Measurements from ENCODE around the gene RHCE.
"Not testable (repeated sequence)": the region's sequence is repeated elsewhere in the genome, so short reads cannot be mapped to it uniquely, and the experiment has no call there.

RHCE gene

GRCh38 chr1:25388691-25389090 is 31.9 kb downstream of the RHCE start:
- H3K36me3 Mint-ChIP-seq (ENCODE audit: low read depth); H3K4me3 Mint-ChIP-seq; H3K27ac Mint-ChIP-seq; H3K27me3 Mint-ChIP-seq; H3K9me3 Mint-ChIP-seq; H3K4me1 Mint-ChIP-seq (ENCODE audit: low read depth): not testable (repeated sequence)

GRCh38 chr1:25387096-25387495 is 33.5 kb downstream of the RHCE start:
- H3K4me1 Mint-ChIP-seq (ENCODE audit: low read depth); H3K27me3 Mint-ChIP-seq; H3K36me3 Mint-ChIP-seq (ENCODE audit: low read depth); H3K4me3 Mint-ChIP-seq; H3K9me3 Mint-ChIP-seq; H3K27ac Mint-ChIP-seq: not testable (repeated sequence)

GRCh38 chr1:25383875-25384274 is 36.8 kb downstream of the RHCE start:
- H3K4me1 Mint-ChIP-seq (ENCODE audit: low read depth); H3K9me3 Mint-ChIP-seq; H3K36me3 Mint-ChIP-seq (ENCODE audit: low read depth): not testable (repeated sequence)

GRCh38 chr1:25383090-25383489 is 37.5 kb downstream of the RHCE start:
- not testable (repeated sequence) for H3K9me3 Mint-ChIP-seq; H3K27me3 Mint-ChIP-seq; H3K4me3 Mint-ChIP-seq; H3K27ac Mint-ChIP-seq; H3K4me1 Mint-ChIP-seq (ENCODE audit: low read depth); H3K36me3 Mint-ChIP-seq (ENCODE audit: low read depth)

More at GRCh38 chr1:25383875-25384274, 36.8 kb downstream of the RHCE start:
- not testable (repeated sequence) for H3K27me3 Mint-ChIP-seq, H3K4me3 Mint-ChIP-seq, H3K27ac Mint-ChIP-seq

GRCh38 chr1:25382543-25382942 is 38.1 kb downstream of the RHCE start:
- H3K9me3 Mint-ChIP-seq; H3K27ac Mint-ChIP-seq; H3K36me3 Mint-ChIP-seq (ENCODE audit: low read depth); H3K4me1 Mint-ChIP-seq (ENCODE audit: low read depth); H3K4me3 Mint-ChIP-seq; H3K27me3 Mint-ChIP-seq: not testable (repeated sequence)

GRCh38 chr1:25378367-25378766 is 42.3 kb downstream of the RHCE start:
- not testable (repeated sequence) for H3K9me3 Mint-ChIP-seq; H3K36me3 Mint-ChIP-seq (ENCODE audit: low read depth); H3K27me3 Mint-ChIP-seq; H3K4me3 Mint-ChIP-seq; H3K27ac Mint-ChIP-seq; H3K4me1 Mint-ChIP-seq (ENCODE audit: low read depth)

GRCh38 chr1:25371757-25372156 is 48.9 kb downstream of the RHCE start:
- not testable (repeated sequence) for H3K9me3 Mint-ChIP-seq; H3K36me3 Mint-ChIP-seq (ENCODE audit: low read depth); H3K27me3 Mint-ChIP-seq; H3K27ac Mint-ChIP-seq; H3K4me1 Mint-ChIP-seq (ENCODE audit: low read depth); H3K4me3 Mint-ChIP-seq

- H3K36me3 Mint-ChIP-seq (ENCODE audit: low read depth); H3K27ac Mint-ChIP-seq; H3K4me3 Mint-ChIP-seq; H3K4me1 Mint-ChIP-seq (ENCODE audit: low read depth); H3K9me3 Mint-ChIP-seq; H3K27me3 Mint-ChIP-seq: not testable (repeated sequence)
These were observed 50.8 kb downstream of the RHCE start for GRCh38 chr1:25369691-25370271.

- H3K36me3 Mint-ChIP-seq (ENCODE audit: low read depth): no peaks in the 10 kb centered on the region
- no peaks in the 10 kb centered on the region for H3K27me3 Mint-ChIP-seq
- H3K4me3 Mint-ChIP-seq: no peak overlapping the region
These were observed 51.4 kb downstream of the RHCE start for GRCh38 chr1:25369241-25369640.

GRCh38 chr1:25362634-25363559 is 57.7 kb downstream of the RHCE start:
- H3K9me3 Mint-ChIP-seq: not testable (repeated sequence)

More at GRCh38 chr1:25369241-25369640, 51.4 kb downstream of the RHCE start:
- H3K27ac Mint-ChIP-seq: no peak overlapping the region
- H3K9me3 Mint-ChIP-seq: no peaks in the 10 kb centered on the region
- no peaks in the 10 kb centered on the region for H3K4me1 Mint-ChIP-seq (ENCODE audit: low read depth)

GRCh38 chr1:25361901-25362300 is 58.7 kb downstream of the RHCE start:
- Mint-ChIP-seq H3K4me1 (ENCODE audit: low read depth) (peaks cover 23% of the 10 kb centered on the region), H3K36me3 (ENCODE audit: low read depth) (peaks cover 36% of the 10 kb centered on the region), H3K27me3 (no peaks in the 10 kb centered on the region)

More at GRCh38 chr1:25362634-25363559, 57.7 kb downstream of the RHCE start:
- not testable (repeated sequence) for H3K27me3 Mint-ChIP-seq, H3K27ac Mint-ChIP-seq, H3K4me3 Mint-ChIP-seq
- Mint-ChIP-seq H3K4me1 (ENCODE audit: low read depth) (peaks cover 16% of the 10 kb centered on the region), H3K36me3 (ENCODE audit: low read depth) (peaks cover 29% of the 10 kb centered on the region)

GRCh38 chr1:25360596-25361581 is 59.7 kb downstream of the RHCE start:
- H3K4me1 Mint-ChIP-seq (ENCODE audit: low read depth): peaks cover 33% of the 10 kb centered on the region
- H3K27ac Mint-ChIP-seq: peak overlapping the region; percentile 68
- no peaks in the 10 kb centered on the region for H3K27me3 Mint-ChIP-seq
- H3K4me3 Mint-ChIP-seq: no peak overlapping the region
- H3K9me3 Mint-ChIP-seq: no peaks in the 10 kb centered on the region
- peaks cover 43% of the 10 kb centered on the region for H3K36me3 Mint-ChIP-seq (ENCODE audit: low read depth)

More at GRCh38 chr1:25361901-25362300, 58.7 kb downstream of the RHCE start:
- Mint-ChIP-seq H3K9me3 (no peaks in the 10 kb centered on the region), H3K27ac (peak overlapping the region; percentile 68), H3K4me3 (no peak overlapping the region)

- Mint-ChIP-seq H3K4me3 (peak overlapping the region; percentile 25), H3K27ac (peak overlapping the region; percentile 74), H3K9me3 (no peaks in the 10 kb centered on the region), H3K36me3 (ENCODE audit: low read depth) (peaks cover 61% of the 10 kb centered on the region), H3K27me3 (no peaks in the 10 kb centered on the region), H3K4me1 (ENCODE audit: low read depth) (peaks cover 36% of the 10 kb centered on the region)
These were observed 63.8 kb downstream of the RHCE start for GRCh38 chr1:25356848-25357247.

- Mint-ChIP-seq H3K9me3 (no peaks in the 10 kb centered on the region), H3K4me3 (no peak overlapping the region), H3K27ac (no peak overlapping the region), H3K36me3 (ENCODE audit: low read depth) (peaks cover 61% of the 10 kb centered on the region), H3K27me3 (no peaks in the 10 kb centered on the region), H3K4me1 (ENCODE audit: low read depth) (peaks cover 33% of the 10 kb centered on the region)
These were observed 64.2 kb downstream of the RHCE start for GRCh38 chr1:25356441-25356840.
